Measurements from ENCODE around the gene DDT.

DNA sequence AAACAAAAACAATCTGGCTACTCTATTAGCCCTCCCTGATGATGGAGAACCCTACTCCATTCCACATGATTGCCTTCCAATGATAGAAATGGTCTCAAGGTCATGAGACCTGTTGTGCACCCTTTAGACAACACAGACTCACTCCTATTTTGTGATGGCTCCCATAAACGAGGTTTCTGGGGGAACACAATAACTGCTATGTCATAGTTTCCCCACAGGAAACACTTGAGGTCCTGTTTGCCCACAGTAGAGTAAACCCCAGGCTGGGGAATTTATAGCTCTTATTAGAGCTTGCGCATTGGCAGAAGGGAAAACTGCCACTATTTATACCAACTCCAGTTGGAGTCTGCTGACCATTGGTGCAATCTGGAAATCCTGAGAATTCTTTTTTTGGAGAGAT is 51.3 kb downstream of the DDT start:
- TF ChIP-seq, protein P1, sequence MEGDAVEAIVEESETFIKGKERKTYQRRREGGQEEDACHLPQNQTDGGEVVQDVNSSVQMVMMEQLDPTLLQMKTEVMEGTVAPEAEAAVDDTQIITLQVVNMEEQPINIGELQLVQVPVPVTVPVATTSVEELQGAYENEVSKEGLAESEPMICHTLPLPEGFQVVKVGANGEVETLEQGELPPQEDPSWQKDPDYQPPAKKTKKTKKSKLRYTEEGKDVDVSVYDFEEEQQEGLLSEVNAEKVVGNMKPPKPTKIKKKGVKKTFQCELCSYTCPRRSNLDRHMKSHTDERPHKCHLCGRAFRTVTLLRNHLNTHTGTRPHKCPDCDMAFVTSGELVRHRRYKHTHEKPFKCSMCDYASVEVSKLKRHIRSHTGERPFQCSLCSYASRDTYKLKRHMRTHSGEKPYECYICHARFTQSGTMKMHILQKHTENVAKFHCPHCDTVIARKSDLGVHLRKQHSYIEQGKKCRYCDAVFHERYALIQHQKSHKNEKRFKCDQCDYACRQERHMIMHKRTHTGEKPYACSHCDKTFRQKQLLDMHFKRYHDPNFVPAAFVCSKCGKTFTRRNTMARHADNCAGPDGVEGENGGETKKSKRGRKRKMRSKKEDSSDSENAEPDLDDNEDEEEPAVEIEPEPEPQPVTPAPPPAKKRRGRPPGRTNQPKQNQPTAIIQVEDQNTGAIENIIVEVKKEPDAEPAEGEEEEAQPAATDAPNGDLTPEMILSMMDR (IDR thresholded peaks at IDR 0.05): no peak
- no peak for TF ChIP-seq POLR2A (IDR thresholded peaks at IDR 0.05)
